H1 (cell line): ENCODE measurements around the gene AMN1. TPM values are rescaled to one million over a fixed set of nuclear protein-coding genes. Genes with fewer than 3 reads are reported as not detected.

Experiments used
- CTCF ChIA-PET: fragments of 300-600 bp; sonication (Branson Sonifier 250); formaldehyde crosslinking; loops from one replicate; lab custom pipeline; 2021; ENCODE audit not compliant: partially characterized antibody; lab: Charles Lee
- POLR2A ChIA-PET: fragments of 300-600 bp; sonication (Branson Sonifier 250); formaldehyde crosslinking; loops from one replicate; lab custom pipeline; 2021; ENCODE audit warnings: inconsistent platforms; ENCODE audit not compliant: partially characterized antibody; lab: Charles Lee
- DNase-seq, 2 experiments: peaks; one replicate each; pipeline versions ENCODE4 v3.0.0 to v3.0.0-alpha.2; 2010 to 2022; ENCODE audit warnings: low spot score in 2 of 2, low read depth in 1 of 2, mixed read lengths in 1 of 2
- FAIRE-seq: peaks from 2 replicates; lab custom pipeline; 2011; peaks lifted over from hg19 to GRCh38; lab: Jason Lieb, UNC
- H2AFZ ChIP-seq: 2 replicates; pipeline ENCODE4 v1.8.1; 2012; ENCODE audit warnings: low read length, inconsistent platforms
- H2AK5ac ChIP-seq: 2 replicates; pipeline ENCODE4 v1.6.1; 2013; ENCODE audit warnings: low read depth, low read length
- H2BK120ac ChIP-seq: replicated peaks from 2 replicates; pipeline ENCODE3; 2013; ENCODE audit warnings: low read depth, low read length, inconsistent platforms
- H2BK12ac ChIP-seq: 2 replicates; pipeline ENCODE4 v1.6.1; 2013; ENCODE audit warnings: low read depth, low read length
- H2BK15ac ChIP-seq: 2 replicates; pipeline ENCODE4 v1.6.1; 2013; ENCODE audit warnings: low read length
- H2BK20ac ChIP-seq: 2 replicates; pipeline ENCODE4 v1.6.1; 2013; ENCODE audit warnings: low read length
- H2BK5ac ChIP-seq: 2 replicates; pipeline ENCODE4 v1.6.1; 2013; ENCODE audit warnings: low read depth, low read length
- H3K14ac ChIP-seq: 2 replicates; pipeline ENCODE4 v1.6.1; 2013; ENCODE audit warnings: inconsistent platforms; ENCODE audit not compliant: insufficient read length
- H3K18ac ChIP-seq: 2 replicates; pipeline ENCODE4 v1.6.1; 2013; ENCODE audit warnings: low read length; ENCODE audit errors: extremely low read depth
- H3K23ac ChIP-seq: 2 replicates; pipeline ENCODE4 v1.6.1; 2013; ENCODE audit warnings: inconsistent platforms; ENCODE audit not compliant: insufficient read length
- H3K23me2 ChIP-seq: 2 replicates; pipeline ENCODE4 v1.6.1; 2013; ENCODE audit warnings: low read depth, low read length
- H3K27ac ChIP-seq: 2 replicates; pipeline ENCODE4 v1.6.1; 2011; ENCODE audit warnings: low read depth, low read length, inconsistent platforms
- H3K27me3 ChIP-seq, 4 experiments: replicated peaks in 1 of 4; 1 replicate in 1 of 4; 2 replicates in 3 of 4; pipeline versions ENCODE4 v1.6.1 to v1.8.1; 2011 to 2013; ENCODE audit warnings: low read length in 3 of 4, mild to moderate bottlenecking in 3 of 4, inconsistent platforms in 2 of 4, mixed read lengths in 2 of 4, moderate library complexity in 1 of 4; ENCODE audit not compliant: control insufficient read depth in 3 of 4, insufficient read depth in 3 of 4; ENCODE audit errors: extremely low read depth in 1 of 4
- H3K36me3 ChIP-seq, 4 experiments: 2 replicates each; pipeline versions ENCODE4 v1.6.1 to v1.8.1; 2011 to 2013; ENCODE audit warnings: mild to moderate bottlenecking in 4 of 4, low read length in 3 of 4, moderate library complexity in 2 of 4, control low read depth in 1 of 4, inconsistent platforms in 1 of 4; ENCODE audit not compliant: insufficient read depth in 4 of 4, control insufficient read depth in 2 of 4
- H3K4ac ChIP-seq: replicated peaks from 2 replicates; pipeline ENCODE3; 2013; ENCODE audit warnings: low read length, low read depth, mixed read lengths, inconsistent platforms; ENCODE audit not compliant: insufficient read length
- H3K4me1 ChIP-seq, 4 experiments: replicated peaks in 1 of 4; 1 replicate in 1 of 4; 2 replicates in 3 of 4; pipeline versions ENCODE4 v1.6.1 to v1.8.1; 2011 to 2013; ENCODE audit warnings: low read length in 3 of 4, inconsistent platforms in 2 of 4, mixed read lengths in 1 of 4; ENCODE audit not compliant: insufficient read depth in 4 of 4, control insufficient read depth in 3 of 4
- H3K4me2 ChIP-seq, 2 experiments: 2 replicates each; pipeline versions ENCODE4 v1.6.1 to v1.8.1; 2011 to 2013; ENCODE audit warnings: low read depth in 2 of 2, low read length in 2 of 2, control low read depth in 1 of 2, inconsistent platforms in 1 of 2, mild to moderate bottlenecking in 1 of 2; ENCODE audit not compliant: insufficient read depth in 1 of 2
- H3K4me3 ChIP-seq, 4 experiments: fragments of 200-600, 300-600 bp in 1 of 4; sonication (generic), shearing (Covaris generic), sonication (Bioruptor Twin) in 1 of 4; 2 replicates each; pipeline versions ENCODE4 v1.5.1 to v1.8.1; 2011 to 2016; ENCODE audit warnings: low read length in 4 of 4, low read depth in 3 of 4, control low read depth in 2 of 4, inconsistent platforms in 2 of 4, mild to moderate bottlenecking in 2 of 4, mixed read lengths in 1 of 4, moderate library complexity in 1 of 4; ENCODE audit not compliant: insufficient read depth in 2 of 4; ENCODE audit errors: extremely low read depth in 1 of 4
- H3K56ac ChIP-seq: replicated peaks from 2 replicates; pipeline ENCODE3; 2013; ENCODE audit warnings: low read depth, mild to moderate bottlenecking, mixed read lengths, low read length, inconsistent platforms; ENCODE audit not compliant: insufficient read length
- H3K79me1 ChIP-seq: 2 replicates; pipeline ENCODE4 v1.6.1; 2013; ENCODE audit warnings: low read depth, low read length, control low read depth
- H3K79me2 ChIP-seq, 2 experiments: 2 replicates each; pipeline versions ENCODE4 v1.6.1 to v1.8.1; 2012 to 2013; ENCODE audit warnings: low read length in 2 of 2, mild to moderate bottlenecking in 2 of 2, inconsistent platforms in 1 of 2; ENCODE audit not compliant: insufficient read depth in 2 of 2, control insufficient read depth in 1 of 2
- H3K9ac ChIP-seq, 4 experiments: replicated peaks in 1 of 4; 1 replicate in 1 of 4; 2 replicates in 3 of 4; pipeline versions ENCODE4 v1.6.1 to v1.8.1; 2011 to 2013; ENCODE audit warnings: low read depth in 3 of 4, low read length in 3 of 4, control low read depth in 2 of 4, mild to moderate bottlenecking in 2 of 4, moderate library complexity in 2 of 4, inconsistent platforms in 1 of 4; ENCODE audit errors: extremely low read depth in 1 of 4
- H3K9me3 ChIP-seq, 2 experiments: 2 replicates each; pipeline versions ENCODE4 v1.6.1 to v1.8.1; 2012 to 2013; ENCODE audit warnings: mild to moderate bottlenecking in 2 of 2, moderate library complexity in 2 of 2, control low read depth in 1 of 2, inconsistent platforms in 1 of 2, low read depth in 1 of 2, low read length in 1 of 2, mixed read lengths in 1 of 2; ENCODE audit not compliant: insufficient read depth in 2 of 2
- H4K20me1 ChIP-seq, 2 experiments: replicated peaks in 1 of 2; 2 replicates each; pipeline versions ENCODE3 to v1.8.1; 2011 to 2013; ENCODE audit warnings: inconsistent platforms in 2 of 2, low read length in 2 of 2, mild to moderate bottlenecking in 1 of 2; ENCODE audit not compliant: insufficient read depth in 2 of 2, control insufficient read depth in 1 of 2
- H4K5ac ChIP-seq: 2 replicates; pipeline ENCODE4 v1.6.1; 2013; ENCODE audit warnings: low read length, low read depth, mixed read lengths, inconsistent platforms; ENCODE audit not compliant: insufficient read length
- H4K8ac ChIP-seq: 2 replicates; pipeline ENCODE4 v1.8.0; 2013; ENCODE audit warnings: mild to moderate bottlenecking, moderate library complexity, low read length, inconsistent platforms; ENCODE audit not compliant: insufficient read depth; ENCODE audit errors: extremely low read depth
- H4K91ac ChIP-seq: replicated peaks from 2 replicates; pipeline ENCODE3; 2013; ENCODE audit warnings: low read length, mixed read lengths, inconsistent platforms; ENCODE audit not compliant: insufficient read length
- CBX8 ChIP-seq: fragments of 300-800, 300-1000 bp; sonication (generic); IDR thresholded peaks from 2 replicates; pipeline ENCODE4 v1.7.1; 2016; ENCODE audit warnings: low read depth, low read length, borderline replicate concordance
- CREB1 ChIP-seq: IDR thresholded peaks from 2 replicates; pipeline ENCODE4 v1.6.1; 2012; ENCODE audit warnings: inconsistent platforms
- EZH2 ChIP-seq: fragments of 200-600 bp; sonication (generic); IDR thresholded peaks from 2 replicates; pipeline ENCODE4 v1.7.1; 2012; ENCODE audit warnings: low read depth, mild to moderate bottlenecking, moderate library complexity, low read length, inconsistent platforms; ENCODE audit not compliant: severe bottlenecking
- NANOG ChIP-seq: IDR thresholded peaks from 2 replicates; pipeline ENCODE4 v1.6.1; 2011; ENCODE audit warnings: low read length, low read depth, mild to moderate bottlenecking, inconsistent platforms; ENCODE audit not compliant: insufficient read depth, poor library complexity, severe bottlenecking
- PHF8 ChIP-seq: fragments of 200-600 bp; sonication (generic); conservative IDR thresholded peaks from 2 replicates; pipeline ENCODE4 v1.7.1; 2012; ENCODE audit warnings: low read depth, mild to moderate bottlenecking, inconsistent platforms, low read length, moderate library complexity
- SP1 ChIP-seq: IDR thresholded peaks from 2 replicates; pipeline ENCODE4 v1.6.1; 2011; ENCODE audit warnings: low read depth, low read length
- WGBS, 2 experiments: shearing (Covaris generic) in 1 of 2; methylation state at CpG; one replicate each; pipeline versions ENCODE4 v1.1.6 to v1.1.7; 2013 to 2015; ENCODE audit warnings: low lambda C conversion rate in 2 of 2, mixed read lengths in 2 of 2, inconsistent platforms in 1 of 2, low coverage in 1 of 2, missing lambda C conversion rate in 1 of 2; ENCODE audit not compliant: insufficient replicate concordance in 2 of 2, insufficient coverage in 1 of 2, insufficient read length in 1 of 2; ENCODE audit errors: extremely low coverage in 1 of 2, missing lambda C conversion rate in 1 of 2; 5-methylcytosine and 5-hydroxymethylcytosine counted together
- polyA plus RNA-seq, 7 experiments: library from polyadenylated mRNA; depleted of rRNA in 3 of 7; stranded (reverse) in 5 of 7; unstranded in 2 of 7; fragments of >200 nt in 5 of 7; fragments of 200-250 nt in 2 of 7; gene quantifications; 1 replicate in 5 of 7; 2 replicates in 1 of 7; 4 replicates in 1 of 7; pipeline versions ENCODE4 v1.2.1 to v1.2.3, GENCODE V29; 2011 to 2013; ENCODE audit warnings: missing spikeins in 2 of 7, mixed read lengths in 2 of 7
- total RNA-seq: library from RNA; stranded (reverse); fragmentation: NEBNext Ultra II Directional; extraction: Animal tissue kit (Norgen Biotek cat#: 25700); gene quantifications from 2 replicates; pipeline ENCODE4 v1.2.1, GENCODE V29; 2021
- TF ChIP-seq, protein P1 (sequence below): IDR thresholded peaks from 2 replicates; pipeline ENCODE4 v1.6.1; 2011; ENCODE audit warnings: low read depth, mild to moderate bottlenecking, low read length; ENCODE audit not compliant: insufficient read depth

The AMN1 gene
- total and polyA plus RNA-seq, 2 of the 8 experiments (the other 6 are each of a cell fraction or from before 2014, with no cell fraction given): 7.5 to 13.8 TPM

DNA sequence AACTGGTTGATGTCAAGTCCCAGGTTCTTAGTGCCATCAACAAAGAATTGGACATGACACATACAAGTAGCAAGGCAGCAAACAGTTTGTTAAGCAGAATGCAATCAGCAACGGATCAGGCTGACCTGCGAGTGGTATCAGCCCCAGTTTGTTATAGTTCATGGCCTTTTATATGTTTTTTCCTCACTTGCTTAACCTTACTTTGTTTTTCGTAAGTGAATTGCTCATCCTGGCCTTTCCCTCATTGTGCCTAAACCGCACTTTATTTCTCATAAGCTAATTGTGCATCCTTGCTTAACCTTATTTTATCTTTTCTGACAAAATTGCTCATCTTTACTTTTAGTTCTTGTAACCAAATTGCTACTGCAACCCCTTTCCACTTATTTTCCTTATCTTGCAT lies 65.2 kb downstream of the AMN1 start:
- Histone ChIP-seq H2BK20ac (no peak overlapping the region), H2BK12ac (no peak overlapping the region), H3K79me2 (no peaks in the 10 kb centered on the region), H4K8ac (no peak overlapping the region), H2BK5ac (no peak overlapping the region), H4K91ac (no peak overlapping the region), H4K20me1 (no peaks in the 10 kb centered on the region), H4K5ac (no peak overlapping the region), H3K4me3 (no peak overlapping the region), H3K56ac (no peak overlapping the region), H3K14ac (no peak overlapping the region), H3K79me1 (no peaks in the 10 kb centered on the region), H3K9ac (no peak overlapping the region), H2BK120ac (no peak overlapping the region), H3K23ac (no peak overlapping the region), H3K23me2 (peaks cover 4% of the 10 kb centered on the region), H3K4me1 (peaks cover 0 to under 1% (median under 1%) of the 10 kb centered on the region in 4 experiments; a peak in 3 of 7 replicates), H3K18ac (no peak overlapping the region), H3K36me3 (no peaks in the 10 kb centered on the region; a peak in 1 of 8 replicates), H2BK15ac (no peak overlapping the region), H2AK5ac (no peak overlapping the region), H3K27me3 (no peaks in the 10 kb centered on the region; a peak in 1 of 7 replicates), H3K27ac (no peak overlapping the region), H2AFZ (no peak overlapping the region), H3K4me2 (no peak overlapping the region), H3K9me3 (peaks cover 7 to 10% of the 10 kb centered on the region in 2 experiments; a peak in 3 of 4 replicates), H3K4ac (no peak overlapping the region)
- 63% methylated on average over 4 of the region's 4 CpGs; no CpG with 5 or more reads in 1 of the 2 experiments for WGBS, 2 experiments
- TF ChIP-seq PHF8 (no peak), EZH2 (no peak), CBX8 (no peak), CREB1 (no peak), NANOG (no peak), SP1 (no peak)
- TF ChIP-seq, protein P1, sequence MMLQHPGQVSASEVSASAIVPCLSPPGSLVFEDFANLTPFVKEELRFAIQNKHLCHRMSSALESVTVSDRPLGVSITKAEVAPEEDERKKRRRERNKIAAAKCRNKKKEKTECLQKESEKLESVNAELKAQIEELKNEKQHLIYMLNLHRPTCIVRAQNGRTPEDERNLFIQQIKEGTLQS: no peak
- ChIA-PET POLR2A (interaction anchor here (1.7 kb wide), 1 partner anchor 10 kb away, joined by 4 read pairs; no protein-coding TSS in a partner anchor), CTCF (no interaction called here)
- FAIRE-seq: no peak
- DNase-seq: peak in 1 of 2 experiments; percentile 8
